T-helper 17 cell (primary cell): Measurements from ENCODE around the gene NFS1. TPM values are rescaled to one million over a fixed set of nuclear protein-coding genes. Genes with fewer than 3 reads are reported as not detected.
"Not testable (repeated sequence)": the region's sequence is repeated elsewhere in the genome, so short reads cannot be mapped to it uniquely, and the experiment has no call there.

Source experiments
- ATAC-seq: fragments of 150-1000 bp; cut with Tn5 transposase; 2 replicates; pipeline ENCODE4 v1.10.0; 2021; ENCODE audit warnings: mild to moderate bottlenecking, moderate library complexity
- DNase-seq, 3 donors: peaks; one replicate each; pipeline versions ENCODE4 v3.0.0 to v3.0.0-alpha.2; 2020 to 2021
- H3K9me3 ChIP-seq: one replicate; pipeline ENCODE4 v1.7.0; 2013; ENCODE audit warnings: low read length, mild to moderate bottlenecking; ENCODE audit not compliant: control insufficient read depth, poor library complexity, severe bottlenecking
- H3K27ac Mint-ChIP-seq: one replicate; pipeline ENCODE4 v1.8.0; 2022; ENCODE audit warnings: mild to moderate bottlenecking, moderate library complexity, mixed read lengths
- H3K27me3 Mint-ChIP-seq: one replicate; pipeline ENCODE4 v1.8.0; 2022; ENCODE audit warnings: mixed read lengths
- H3K36me3 Mint-ChIP-seq: one replicate; pipeline ENCODE4 v1.8.0; 2022; ENCODE audit warnings: low read depth, mixed read lengths
- H3K4me1 Mint-ChIP-seq: one replicate; pipeline ENCODE4 v1.8.0; 2022; ENCODE audit warnings: mild to moderate bottlenecking, mixed read lengths
- H3K4me3 Mint-ChIP-seq: one replicate; pipeline ENCODE4 v1.8.0; 2022; ENCODE audit warnings: mild to moderate bottlenecking, moderate library complexity, mixed read lengths
- total RNA-seq, 4 donors: library from RNA in 2 of 4; stranded (reverse) in 2 of 4; gene quantifications; one replicate each; pipeline ENCODE4 v1.2.3 and lab custom pipeline; 2022 to 2026

The NFS1 gene
- total RNA-seq, 2 donors from 2014 or later: 16.8 to 19.4 TPM

DNA sequence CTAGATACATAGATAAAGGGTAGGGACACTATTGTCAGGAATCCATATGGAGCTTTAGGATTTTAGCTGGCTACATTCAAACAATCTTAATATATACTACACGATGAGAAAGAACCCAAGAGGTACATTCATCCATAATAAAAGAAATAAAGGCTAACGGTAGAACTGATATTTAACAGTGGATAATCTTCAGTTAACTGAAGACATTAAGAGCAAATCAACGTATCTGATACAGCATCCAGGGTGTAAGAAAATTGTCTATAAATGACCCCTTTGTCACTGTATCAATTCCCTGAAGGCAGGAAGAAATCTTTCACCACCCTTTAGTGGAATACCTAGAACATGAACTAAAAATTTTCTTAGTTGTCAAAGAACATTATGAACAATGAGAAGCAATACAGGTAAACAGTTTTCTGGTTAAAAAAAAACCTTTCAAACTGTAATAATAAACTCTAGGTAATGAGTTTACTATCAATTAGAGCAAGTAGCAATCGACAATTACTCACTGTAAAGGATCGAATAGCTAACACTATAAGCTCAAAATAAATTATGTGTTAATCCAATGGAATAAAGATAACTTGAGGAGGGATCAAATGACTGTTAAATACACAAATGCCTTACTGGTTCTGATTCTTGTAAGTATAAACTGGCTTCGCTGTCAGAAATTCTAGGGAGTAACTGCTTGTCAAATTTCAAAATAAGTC, 11.9 kb upstream of the NFS1 start:
- Mint-ChIP-seq H3K36me3 (peaks cover 6% of the 10 kb centered on the region), H3K4me1 (peaks cover 32% of the 10 kb centered on the region), H3K4me3 (peak overlapping the region; percentile 73), H3K27me3 (no peaks in the 10 kb centered on the region), H3K27ac (peak overlapping the region; percentile 80)
- no peaks in the 10 kb centered on the region for H3K9me3 ChIP-seq
- ATAC-seq (no peak), DNase-seq (no peak)

DNA sequence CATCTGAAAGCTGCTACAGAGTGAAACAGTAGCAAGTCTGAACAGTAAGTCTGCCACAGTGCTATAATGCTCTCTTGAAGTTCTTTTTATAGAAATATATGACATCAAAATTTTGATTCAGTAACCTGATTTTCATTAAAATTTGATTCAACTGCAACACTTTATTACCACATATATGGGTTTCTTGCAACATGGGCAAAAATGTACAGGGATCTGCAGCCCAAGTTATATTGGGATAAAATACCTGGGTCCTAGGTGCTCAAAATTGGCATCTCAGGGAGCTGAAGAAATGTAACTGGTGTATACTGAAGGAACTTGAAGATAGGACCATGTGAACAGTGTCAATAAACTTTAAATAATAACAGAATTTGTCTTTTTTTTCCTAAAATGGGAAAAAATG, 10.9 kb upstream of the NFS1 start:
- no peaks in the 10 kb centered on the region for H3K9me3 ChIP-seq
- no peak overlapping the region for H3K27ac Mint-ChIP-seq
- peaks cover 6% of the 10 kb centered on the region for H3K36me3 Mint-ChIP-seq
- ATAC-seq (no peak), DNase-seq (no peak)
- no peak overlapping the region for H3K4me3 Mint-ChIP-seq
- no peaks in the 10 kb centered on the region for H3K27me3 Mint-ChIP-seq
- H3K4me1 Mint-ChIP-seq: peaks cover 27% of the 10 kb centered on the region

DNA sequence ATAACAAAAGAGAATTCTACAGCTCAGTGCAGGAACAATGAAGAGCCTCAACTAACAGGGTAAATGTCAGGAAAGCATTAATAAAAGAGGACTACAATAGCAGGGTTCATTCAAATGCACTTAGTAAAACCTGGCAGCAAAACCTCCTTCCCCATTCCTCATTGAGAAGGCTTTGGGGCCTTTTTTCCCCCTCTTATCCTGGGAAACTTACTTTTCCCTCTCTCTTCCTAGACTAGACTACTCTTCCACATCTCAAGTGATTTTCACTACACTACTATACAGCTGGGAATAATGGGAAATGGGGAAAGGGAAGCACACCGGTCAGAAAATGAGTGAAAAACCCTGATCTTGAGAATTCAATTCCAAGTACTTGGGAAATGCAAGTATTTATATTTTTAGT, 10.1 kb upstream of the NFS1 start:
- Mint-ChIP-seq H3K36me3 (peaks cover 6% of the 10 kb centered on the region), H3K27ac (peak overlapping the region; percentile 66), H3K4me3 (no peak overlapping the region), H3K27me3 (no peaks in the 10 kb centered on the region), H3K4me1 (peaks cover 30% of the 10 kb centered on the region)
- DNase-seq (no peak), ATAC-seq (no peak)
- no peaks in the 10 kb centered on the region for H3K9me3 ChIP-seq

DNA sequence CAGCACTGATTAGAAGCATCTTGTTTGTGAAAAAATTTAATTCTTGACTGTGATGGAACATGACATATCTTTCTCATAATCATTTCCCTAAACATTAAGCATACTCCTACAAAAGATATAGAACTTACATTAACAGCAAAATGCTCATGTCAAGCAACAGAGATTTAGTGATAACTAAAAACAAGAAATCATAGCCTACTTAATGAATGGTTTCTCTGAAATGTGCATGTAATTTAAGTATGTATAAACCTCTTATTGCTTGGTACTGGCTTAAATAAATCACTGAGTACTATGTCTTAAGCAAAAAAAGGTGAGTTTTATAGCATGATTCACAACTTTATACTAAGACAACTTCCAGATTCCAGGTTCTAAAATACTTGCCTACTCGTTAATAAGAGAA, 9.3 kb upstream of the NFS1 start:
- H3K36me3 Mint-ChIP-seq: peaks cover 4% of the 10 kb centered on the region
- no peak overlapping the region for H3K4me3 Mint-ChIP-seq
- no peaks in the 10 kb centered on the region for H3K27me3 Mint-ChIP-seq
- H3K4me1 Mint-ChIP-seq: peaks cover 28% of the 10 kb centered on the region
- peak overlapping the region; percentile 66 for H3K27ac Mint-ChIP-seq
- H3K9me3 ChIP-seq: no peaks in the 10 kb centered on the region
- DNase-seq (no peak), ATAC-seq (no peak)

DNA sequence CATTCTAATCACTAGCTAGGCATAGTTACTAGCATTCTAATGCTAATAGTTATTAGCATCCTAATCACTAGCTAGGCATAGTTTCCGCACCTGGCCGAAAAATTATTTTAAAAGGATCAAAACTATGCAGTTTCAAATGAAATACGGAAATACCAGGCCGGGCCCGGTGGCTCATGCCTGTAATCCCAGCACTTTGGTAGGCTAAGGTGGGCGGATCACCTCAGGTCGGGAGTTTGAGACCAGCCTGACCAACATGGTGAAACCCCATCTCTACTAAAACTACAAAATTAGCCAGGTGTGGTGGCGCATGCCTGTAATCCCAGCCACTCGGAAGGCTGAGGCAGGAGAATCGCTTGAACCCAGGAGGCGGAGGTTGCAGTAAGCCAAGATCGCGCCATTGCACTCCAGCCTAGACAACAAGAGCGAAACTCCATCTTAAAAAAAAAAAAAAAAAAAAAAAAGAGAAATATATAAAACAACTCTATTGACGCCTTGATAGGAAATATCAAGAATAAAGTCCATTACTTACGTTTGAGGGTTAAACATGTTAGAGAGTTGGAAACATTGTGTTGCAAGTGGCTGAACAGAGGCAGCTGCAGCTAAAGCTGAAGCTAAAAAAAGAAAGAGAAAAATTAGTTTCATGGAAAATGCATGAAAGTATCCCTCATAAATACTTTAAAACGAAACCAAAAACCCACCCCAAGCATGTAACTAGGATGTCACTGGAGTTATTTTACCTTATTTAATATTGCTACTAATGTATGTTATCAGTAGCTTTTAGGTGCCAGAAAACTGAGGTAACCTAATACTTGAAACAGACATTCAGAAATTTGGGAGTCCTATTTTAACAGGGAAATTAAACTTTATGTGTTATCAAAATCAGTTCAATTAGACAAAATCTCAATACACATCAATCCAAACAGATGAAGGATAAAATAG, 7.7 kb upstream of the NFS1 start:
- not testable (repeated sequence) for DNase-seq, H3K4me3 Mint-ChIP-seq, H3K36me3 Mint-ChIP-seq, ATAC-seq, H3K27me3 Mint-ChIP-seq, H3K9me3 ChIP-seq
- Mint-ChIP-seq H3K4me1 (peaks cover 25% of the 10 kb centered on the region), H3K27ac (peak overlapping the region; percentile 63)

DNA sequence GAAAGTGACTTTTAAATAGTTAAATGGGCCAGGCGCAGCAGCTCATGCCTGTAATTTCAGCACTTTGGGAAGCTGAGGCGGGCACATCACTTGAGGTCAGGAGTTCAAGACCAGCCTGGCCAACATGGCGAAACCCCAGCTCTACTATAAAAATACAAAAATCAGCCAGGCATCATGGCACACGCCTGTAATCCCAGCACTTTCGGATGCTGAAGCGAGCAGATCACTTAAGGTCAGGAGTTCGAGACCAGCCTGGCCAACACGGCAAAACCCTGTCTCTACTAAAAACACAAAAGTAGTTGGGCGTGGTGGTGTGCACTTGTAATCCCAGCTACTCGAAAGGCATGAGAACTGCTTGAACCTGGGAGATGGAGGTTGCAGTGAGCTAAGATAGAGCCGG, 6.7 kb upstream of the NFS1 start:
- DNase-seq: not testable (repeated sequence)

DNA sequence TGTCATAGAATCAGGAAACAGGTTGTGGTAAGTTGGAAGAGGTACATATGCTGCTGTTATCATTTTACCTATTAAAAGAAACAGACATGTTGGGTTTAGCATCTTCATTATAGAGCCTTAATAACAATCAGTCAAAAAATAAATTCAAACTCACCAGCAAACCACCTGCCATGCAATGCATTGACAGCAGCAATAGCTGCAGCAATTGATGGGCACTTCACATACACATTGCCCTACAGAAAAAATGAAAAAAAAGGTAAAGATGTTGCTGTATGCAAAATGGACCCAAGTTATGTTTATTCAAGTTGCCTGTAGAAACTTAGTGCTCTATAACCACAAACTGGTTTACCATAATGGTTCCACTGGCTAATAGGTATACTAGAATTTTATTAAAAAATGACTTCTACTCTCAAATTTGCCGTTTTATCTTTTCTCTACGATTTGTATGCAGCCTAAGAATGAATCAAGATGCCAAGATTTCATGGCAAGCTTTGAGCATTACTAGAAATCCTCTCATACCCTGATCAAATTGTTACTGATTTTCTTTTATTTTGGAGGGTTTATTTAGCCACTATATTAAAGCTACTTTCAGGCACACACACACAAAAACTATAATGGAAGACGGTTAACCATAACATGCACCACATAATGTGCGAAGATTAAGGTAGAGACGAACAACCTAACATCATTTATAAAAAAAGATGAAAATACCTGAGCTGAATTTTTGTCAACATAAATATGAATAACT, 5.5 kb upstream of the NFS1 start:
- H3K4me3 Mint-ChIP-seq: peak overlapping the region; percentile 63
- ATAC-seq (no peak), DNase-seq (no peak)
- no peaks in the 10 kb centered on the region for H3K27me3 Mint-ChIP-seq
- no peaks in the 10 kb centered on the region for H3K36me3 Mint-ChIP-seq
- peaks cover 20% of the 10 kb centered on the region for H3K4me1 Mint-ChIP-seq
- H3K9me3 ChIP-seq: no peaks in the 10 kb centered on the region
- peak overlapping the region; percentile 81 for H3K27ac Mint-ChIP-seq

More for the DNA sequence above, 6.7 kb upstream of the NFS1 start:
- not testable (repeated sequence) for H3K4me3 Mint-ChIP-seq, ATAC-seq, H3K36me3 Mint-ChIP-seq, H3K9me3 ChIP-seq, H3K27me3 Mint-ChIP-seq
- Mint-ChIP-seq H3K4me1 (peaks cover 17% of the 10 kb centered on the region), H3K27ac (peak overlapping the region; percentile 69)

DNA sequence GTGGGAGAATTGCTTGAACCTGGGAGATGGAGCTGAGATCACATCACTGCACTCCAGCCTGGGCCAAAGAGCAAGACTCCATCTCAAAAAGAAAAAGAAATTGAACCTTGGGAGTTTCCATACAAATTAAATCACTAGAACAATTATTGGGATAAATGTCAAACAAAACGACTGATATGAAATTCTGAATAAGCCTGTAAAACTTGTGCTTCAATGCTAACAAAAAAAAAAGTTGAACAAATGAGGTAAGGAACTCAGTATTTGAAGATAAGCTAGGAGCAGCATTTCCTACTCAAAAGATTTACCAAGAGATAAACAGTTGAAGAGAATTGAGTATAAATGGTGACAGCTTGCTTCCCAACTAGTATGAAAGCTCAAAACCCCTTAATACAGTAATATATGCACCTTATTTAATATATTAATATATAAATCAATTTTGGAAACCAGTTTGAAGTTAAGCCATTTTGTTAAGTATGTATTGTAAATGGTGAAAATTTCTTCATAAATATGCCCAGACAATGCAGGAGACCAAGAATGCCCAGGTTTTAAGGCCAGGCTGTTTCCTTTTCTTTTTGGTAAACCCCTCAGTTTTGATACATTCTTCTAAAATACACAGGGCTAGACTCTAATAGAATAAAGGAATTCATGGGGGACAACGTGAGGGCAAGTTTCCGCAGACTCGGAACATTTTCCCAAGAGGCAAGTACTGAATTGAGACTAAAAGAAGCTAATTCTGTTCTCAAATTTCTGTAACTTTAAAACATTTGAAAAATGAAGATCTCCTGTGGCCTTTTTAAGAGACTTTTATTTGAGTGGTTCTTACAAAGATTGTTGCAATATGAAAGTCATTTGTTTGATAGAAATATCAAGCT, 3.9 kb upstream of the NFS1 start:
- ATAC-seq (no peak), DNase-seq (no peak)
- H3K4me3 Mint-ChIP-seq: peak overlapping the region; percentile 26
- peaks cover 27% of the 10 kb centered on the region for H3K4me1 Mint-ChIP-seq
- H3K27ac Mint-ChIP-seq: peak overlapping the region; percentile 97
- H3K36me3 Mint-ChIP-seq: peaks cover 6% of the 10 kb centered on the region
- no peaks in the 10 kb centered on the region for H3K27me3 Mint-ChIP-seq
- H3K9me3 ChIP-seq: no peaks in the 10 kb centered on the region

DNA sequence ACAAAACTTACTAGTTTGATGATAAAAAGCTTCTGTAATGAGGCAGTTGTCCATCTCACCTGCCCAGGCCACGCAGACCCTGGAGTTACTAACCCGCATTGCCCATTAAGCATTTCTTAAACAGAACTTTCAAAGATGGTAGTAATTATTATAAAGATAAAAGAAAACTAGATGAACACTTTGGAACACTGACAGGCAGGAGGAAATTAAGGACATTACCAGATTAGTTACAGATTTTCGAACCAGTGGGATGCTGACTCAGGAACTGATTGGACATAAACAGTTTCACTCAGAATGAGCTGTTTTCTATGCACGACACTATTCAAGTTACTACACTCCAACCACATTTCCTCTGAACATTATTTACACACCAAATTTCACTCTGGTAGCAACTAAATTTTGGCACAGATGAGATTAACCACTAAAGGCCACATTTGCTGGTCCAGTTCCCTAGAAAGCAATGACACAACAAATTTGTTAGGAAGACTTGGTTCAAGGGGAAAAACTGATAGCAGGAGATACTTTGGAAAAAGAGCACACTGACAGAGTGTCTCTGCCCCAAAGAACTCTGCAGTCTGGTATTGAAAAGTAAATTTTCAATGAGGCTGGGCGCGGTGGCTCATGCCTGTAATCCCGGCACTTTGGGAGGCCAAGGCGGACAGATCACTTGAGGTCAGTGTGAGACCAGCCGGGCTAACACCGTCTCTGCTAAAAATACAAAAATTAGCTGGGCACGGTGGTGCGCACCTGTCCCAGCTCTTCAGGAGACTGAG, 3.1 kb upstream of the NFS1 start:
- no peak for DNase-seq
- H3K27me3 Mint-ChIP-seq: no peaks in the 10 kb centered on the region
- peak overlapping the region; percentile 71 for H3K4me3 Mint-ChIP-seq
- H3K9me3 ChIP-seq: no peaks in the 10 kb centered on the region
- peaks cover 35% of the 10 kb centered on the region for H3K4me1 Mint-ChIP-seq
- H3K27ac Mint-ChIP-seq: peak overlapping the region; percentile 97
- H3K36me3 Mint-ChIP-seq: peaks cover 6% of the 10 kb centered on the region
- ATAC-seq: no peak

DNA sequence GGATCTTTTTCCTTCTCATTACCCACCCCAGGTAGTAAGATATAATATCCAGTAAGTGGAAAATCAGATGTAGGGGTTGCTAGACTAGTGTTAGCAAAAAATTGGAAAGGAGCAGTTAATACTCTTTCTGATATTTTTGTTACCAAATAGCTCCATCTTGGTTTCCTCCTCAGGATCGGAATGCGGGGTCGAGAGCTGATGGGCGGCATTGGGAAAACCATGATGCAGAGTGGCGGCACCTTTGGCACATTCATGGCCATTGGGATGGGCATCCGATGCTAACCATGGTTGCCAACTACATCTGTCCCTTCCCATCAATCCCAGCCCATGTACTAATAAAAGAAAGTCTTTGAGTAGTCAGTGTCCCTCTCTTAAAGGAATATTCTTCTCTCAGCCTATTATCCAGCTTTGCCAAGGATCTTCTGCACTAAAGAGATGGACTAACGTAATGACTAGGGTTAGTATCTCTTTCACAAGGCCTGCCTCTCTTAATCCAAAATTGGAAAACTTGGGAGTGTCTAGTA, 1.5 kb upstream of the NFS1 start:
- peaks cover 6% of the 10 kb centered on the region for H3K36me3 Mint-ChIP-seq
- ATAC-seq: no peak
- H3K4me1 Mint-ChIP-seq: peaks cover 38% of the 10 kb centered on the region

DNA sequence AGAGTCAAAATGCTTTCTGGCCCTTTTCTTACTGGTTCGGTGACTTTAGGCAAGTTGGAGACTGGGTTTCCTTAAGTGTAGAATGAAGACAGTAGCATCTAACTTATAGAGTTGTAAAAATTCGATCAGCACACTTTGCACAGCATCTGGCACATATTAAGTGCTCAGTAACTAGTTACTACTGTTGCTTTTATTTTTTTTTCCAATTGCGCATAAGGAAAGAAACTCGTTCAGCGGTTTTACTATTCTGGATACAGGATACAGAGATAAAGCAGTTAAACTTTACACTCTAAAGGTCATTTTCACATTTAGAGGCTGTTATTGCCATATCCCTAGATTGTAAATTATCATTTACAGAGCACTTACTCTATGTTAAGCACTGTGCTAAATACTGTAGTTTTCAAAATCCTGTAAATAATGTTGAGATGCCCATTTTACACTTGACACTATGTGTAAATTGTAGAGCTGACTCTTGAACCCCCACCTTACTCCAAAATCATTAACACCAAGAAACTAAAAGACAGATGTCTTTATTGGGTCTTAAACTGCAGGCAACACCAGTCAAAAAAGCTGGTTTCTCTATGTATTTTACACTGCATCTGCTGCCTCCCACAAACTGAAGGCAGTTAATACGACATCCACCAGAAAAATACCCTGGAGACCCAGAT, 939 bp upstream of the NFS1 start:
- ATAC-seq: no peak
- Mint-ChIP-seq H3K4me1 (peaks cover 38% of the 10 kb centered on the region), H3K27ac (peak overlapping the region; percentile 97), H3K4me3 (peak overlapping the region; percentile 99), H3K36me3 (peaks cover 10% of the 10 kb centered on the region), H3K27me3 (no peaks in the 10 kb centered on the region)
- DNase-seq: no peak
- no peaks in the 10 kb centered on the region for H3K9me3 ChIP-seq

More for the DNA sequence above, 1.5 kb upstream of the NFS1 start:
- Mint-ChIP-seq H3K27ac (peak overlapping the region; percentile 97), H3K27me3 (no peaks in the 10 kb centered on the region), H3K4me3 (peak overlapping the region; percentile 99)
- DNase-seq: no peak
- no peaks in the 10 kb centered on the region for H3K9me3 ChIP-seq
